HepG2 (cell line): ENCODE results near the gene SERHL2. TPM values are rescaled to one million over a fixed set of nuclear protein-coding genes. Genes with fewer than 3 reads are reported as not detected.

ENCODE experiments used
- EHMT2 ChIP-seq: fragments of 200-600 bp; sonication (generic); IDR thresholded peaks from 2 replicates; pipeline ENCODE4 v1.7.0; 2017; ENCODE audit warnings: antibody characterized with exemption, low read depth, low read length, borderline replicate concordance
- HDAC1 ChIP-seq: sonication (generic); formaldehyde crosslinking; IDR thresholded peaks from 2 replicates; pipeline ENCODE4 v1.5.1; 2020; ENCODE audit warnings: mild to moderate bottlenecking, missing genetic modification reagents
- MBNL3 ChIP-seq: fragments of 250-450 bp; sonication (Bioruptor Pico); conservative IDR thresholded peaks from 2 replicates; pipeline ENCODE4 v1.8.0; 2022; ENCODE audit warnings: mild to moderate bottlenecking, inconsistent platforms
- RARG ChIP-seq: sonication (generic); formaldehyde crosslinking; IDR thresholded peaks from 2 replicates; pipeline ENCODE4 v1.4.0; 2020; ENCODE audit warnings: low read depth, mild to moderate bottlenecking, missing genetic modification reagents
- RFXANK ChIP-seq: IDR thresholded peaks from 2 replicates; pipeline ENCODE4 v1.6.1; 2016
- SAP130 ChIP-seq: IDR thresholded peaks from 2 replicates; pipeline ENCODE4 v1.6.1; 2016; ENCODE audit warnings: low read depth
- SYNCRIP ChIP-seq: fragments of 200-400 bp; formaldehyde crosslinking; IDR thresholded peaks from 2 replicates; pipeline ENCODE4 v1.6.1; 2018; ENCODE audit warnings: mild to moderate bottlenecking, low read depth, low read length; ENCODE audit not compliant: insufficient read depth
- TBP ChIP-seq: sonication (generic); formaldehyde crosslinking; IDR thresholded peaks from 2 replicates; pipeline ENCODE4 v1.5.0; 2020; ENCODE audit warnings: missing genetic modification reagents
- ZKSCAN1 ChIP-seq: fragments of 150-350 bp; IDR thresholded peaks from 2 replicates; pipeline ENCODE4 v1.6.1; 2014; ENCODE audit warnings: low read length
- ZMYM4 ChIP-seq: sonication (generic); formaldehyde crosslinking; IDR thresholded peaks from 2 replicates; pipeline ENCODE4 v1.8.1; 2023; ENCODE audit warnings: mild to moderate bottlenecking, missing genetic modification reagents
- ZNF317 ChIP-seq: sonication (generic); formaldehyde crosslinking; IDR thresholded peaks from 2 replicates; pipeline ENCODE4 v1.5.0; 2020; ENCODE audit warnings: mild to moderate bottlenecking, missing genetic modification reagents
- ZNF326 ChIP-seq: sonication (generic); formaldehyde crosslinking; IDR thresholded peaks from 2 replicates; pipeline ENCODE4 v1.4.0; 2020; ENCODE audit warnings: missing genetic modification reagents, borderline replicate concordance
- ZNF343 ChIP-seq: sonication (generic); formaldehyde crosslinking; IDR thresholded peaks from 2 replicates; pipeline ENCODE4 v1.4.0; 2020; ENCODE audit warnings: mild to moderate bottlenecking, missing genetic modification reagents
- ZNF547 ChIP-seq: sonication (generic); formaldehyde crosslinking; IDR thresholded peaks from 2 replicates; pipeline ENCODE4 v1.5.1; 2020; ENCODE audit warnings: mild to moderate bottlenecking, missing genetic modification reagents
- ZNF563 ChIP-seq: sonication (generic); formaldehyde crosslinking; IDR thresholded peaks from 2 replicates; pipeline ENCODE4 v1.8.0; 2022; ENCODE audit warnings: mild to moderate bottlenecking, moderate library complexity, missing genetic modification reagents
- ZNF678 ChIP-seq: sonication (generic); formaldehyde crosslinking; IDR thresholded peaks from 2 replicates; pipeline ENCODE4 v1.4.0; 2020; ENCODE audit warnings: mild to moderate bottlenecking, missing genetic modification reagents
- ZNF781 ChIP-seq: sonication (generic); formaldehyde crosslinking; IDR thresholded peaks from 2 replicates; pipeline ENCODE4 v1.5.1; 2020; ENCODE audit warnings: borderline replicate concordance, mild to moderate bottlenecking, missing genetic modification reagents; ENCODE audit errors: not compliant biosample characterization
- ZSCAN20 ChIP-seq: sonication (generic); formaldehyde crosslinking; IDR thresholded peaks from 2 replicates; pipeline ENCODE4 v1.4.0; 2020; ENCODE audit warnings: missing genetic modification reagents, mild to moderate bottlenecking, borderline replicate concordance
- ZSCAN21 ChIP-seq: sonication (generic); formaldehyde crosslinking; IDR thresholded peaks from 2 replicates; pipeline ENCODE4 v1.8.0; 2022; ENCODE audit warnings: mild to moderate bottlenecking, missing genetic modification reagents, moderate library complexity, borderline replicate concordance
- polyA plus RNA-seq, 8 experiments: library from polyadenylated mRNA; depleted of rRNA in 3 of 8; stranded (reverse) in 7 of 8; unstranded in 1 of 8; fragments of >200 nt; fragmentation: Illumina TruSeq in 4 of 8; extraction: Trizol in 4 of 8; gene quantifications; 2 replicates each; pipeline versions ENCODE4 v1.2.1 to v1.2.3, GENCODE V29; 2011 to 2016; ENCODE audit warnings: low read depth in 4 of 8, missing spikeins in 1 of 8, mixed read lengths in 1 of 8; ENCODE audit not compliant: insufficient read depth in 1 of 8
- total RNA-seq, 5 experiments: library from RNA; depleted of rRNA; stranded (reverse); fragments of >200 nt; fragmentation: Illumina TruSeq; extraction: Trizol; gene quantifications; 2 replicates each; pipeline ENCODE4 v1.2.3, GENCODE V29; 2016; ENCODE audit warnings: low read depth in 1 of 5
- TF ChIP-seq, protein P1 (sequence below): sonication (generic); formaldehyde crosslinking; IDR thresholded peaks from 2 replicates; pipeline ENCODE4 v1.9.0; 2022; ENCODE audit warnings: missing genetic modification reagents, mild to moderate bottlenecking, borderline replicate concordance
- TF ChIP-seq, protein P2 (sequence below): sonication (generic); formaldehyde crosslinking; IDR thresholded peaks from 2 replicates; pipeline ENCODE4 v1.4.0; 2020; ENCODE audit warnings: mild to moderate bottlenecking, low read depth, missing genetic modification reagents
- TF ChIP-seq, protein P3 (sequence below): sonication (generic); formaldehyde crosslinking; IDR thresholded peaks from 2 replicates; pipeline ENCODE4 v1.4.0; 2020; ENCODE audit warnings: missing genetic modification reagents
- TF ChIP-seq, protein P4 (sequence below): sonication (generic); formaldehyde crosslinking; IDR thresholded peaks from 2 replicates; pipeline ENCODE4 v1.8.1; 2022; ENCODE audit warnings: low read depth, mild to moderate bottlenecking, missing genetic modification reagents

SERHL2 gene
- total and polyA plus RNA-seq, 2 of the 13 experiments (the other 11 are each of a cell fraction or from before 2014, with no cell fraction given), result 1.0 to 1.8 TPM

DNA sequence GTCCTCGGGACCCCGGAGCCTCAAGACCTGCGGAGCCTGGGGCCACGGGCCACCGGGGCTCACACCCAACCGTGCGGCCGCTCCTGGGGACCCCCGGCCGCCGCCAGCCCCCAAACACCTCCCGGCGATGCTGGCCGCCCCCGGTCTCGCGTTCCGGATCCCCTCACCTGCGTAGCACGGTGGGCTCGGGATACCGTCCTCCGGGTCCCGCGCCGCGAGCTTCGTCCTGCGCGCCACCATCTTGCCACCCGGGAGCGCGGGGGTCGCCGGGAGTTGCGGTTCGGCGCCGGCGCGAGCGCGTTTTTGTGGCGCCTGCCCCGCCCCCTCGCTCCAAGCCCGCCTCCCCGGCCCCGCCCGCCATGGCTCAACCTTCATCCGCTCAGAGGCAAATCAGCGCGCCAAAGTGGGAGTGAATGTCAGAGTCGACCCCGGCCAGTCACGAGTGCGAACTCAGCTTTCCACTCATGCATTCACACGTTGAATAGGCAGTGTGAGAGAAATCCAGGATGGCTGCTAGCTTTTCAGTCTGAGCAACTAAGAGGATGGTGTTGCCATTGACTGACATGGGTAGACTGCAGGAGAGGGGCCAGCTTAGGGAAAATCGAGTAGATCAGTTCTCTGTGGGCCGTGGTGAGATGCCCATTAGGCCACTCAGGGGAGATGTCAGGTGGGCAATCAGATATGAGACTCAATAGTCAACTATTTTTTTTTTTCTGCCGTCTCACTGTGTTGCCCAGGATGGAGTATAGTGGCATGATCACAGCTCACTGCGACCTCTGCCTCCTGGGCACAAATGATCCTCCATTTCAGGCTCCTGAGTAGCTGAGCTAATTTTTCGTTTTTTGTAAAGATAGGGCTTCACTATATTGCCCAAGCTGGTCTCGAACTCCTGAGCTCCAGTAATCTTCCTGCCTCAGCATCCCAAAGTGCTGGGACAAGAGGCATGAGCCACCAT, 28.3 kb downstream of the SERHL2 start (continued):
- TF ChIP-seq, protein P1, sequence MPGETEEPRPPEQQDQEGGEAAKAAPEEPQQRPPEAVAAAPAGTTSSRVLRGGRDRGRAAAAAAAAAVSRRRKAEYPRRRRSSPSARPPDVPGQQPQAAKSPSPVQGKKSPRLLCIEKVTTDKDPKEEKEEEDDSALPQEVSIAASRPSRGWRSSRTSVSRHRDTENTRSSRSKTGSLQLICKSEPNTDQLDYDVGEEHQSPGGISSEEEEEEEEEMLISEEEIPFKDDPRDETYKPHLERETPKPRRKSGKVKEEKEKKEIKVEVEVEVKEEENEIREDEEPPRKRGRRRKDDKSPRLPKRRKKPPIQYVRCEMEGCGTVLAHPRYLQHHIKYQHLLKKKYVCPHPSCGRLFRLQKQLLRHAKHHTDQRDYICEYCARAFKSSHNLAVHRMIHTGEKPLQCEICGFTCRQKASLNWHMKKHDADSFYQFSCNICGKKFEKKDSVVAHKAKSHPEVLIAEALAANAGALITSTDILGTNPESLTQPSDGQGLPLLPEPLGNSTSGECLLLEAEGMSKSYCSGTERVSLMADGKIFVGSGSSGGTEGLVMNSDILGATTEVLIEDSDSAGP (CRISPR knock-in tag), result peak; percentile 56; the same call in 1 of the 2 replicates
- TF ChIP-seq HDAC1 (CRISPR knock-in tag), result no peak
- no peak for TF ChIP-seq ZNF781
- TF ChIP-seq, protein P2, sequence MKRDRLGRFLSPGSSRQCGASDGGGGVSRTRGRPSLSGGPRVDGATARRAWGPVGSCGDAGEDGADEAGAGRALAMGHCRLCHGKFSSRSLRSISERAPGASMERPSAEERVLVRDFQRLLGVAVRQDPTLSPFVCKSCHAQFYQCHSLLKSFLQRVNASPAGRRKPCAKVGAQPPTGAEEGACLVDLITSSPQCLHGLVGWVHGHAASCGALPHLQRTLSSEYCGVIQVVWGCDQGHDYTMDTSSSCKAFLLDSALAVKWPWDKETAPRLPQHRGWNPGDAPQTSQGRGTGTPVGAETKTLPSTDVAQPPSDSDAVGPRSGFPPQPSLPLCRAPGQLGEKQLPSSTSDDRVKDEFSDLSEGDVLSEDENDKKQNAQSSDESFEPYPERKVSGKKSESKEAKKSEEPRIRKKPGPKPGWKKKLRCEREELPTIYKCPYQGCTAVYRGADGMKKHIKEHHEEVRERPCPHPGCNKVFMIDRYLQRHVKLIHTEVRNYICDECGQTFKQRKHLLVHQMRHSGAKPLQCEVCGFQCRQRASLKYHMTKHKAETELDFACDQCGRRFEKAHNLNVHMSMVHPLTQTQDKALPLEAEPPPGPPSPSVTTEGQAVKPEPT, result no peak
- TF ChIP-seq ZNF317 (CRISPR knock-in tag), result no peak
- no peak for TF ChIP-seq MBNL3 (CRISPR knock-in tag)
- no peak for TF ChIP-seq TBP
- no peak for TF ChIP-seq RARG (CRISPR knock-in tag)
- TF ChIP-seq ZNF326 (CRISPR knock-in tag), result no peak
- TF ChIP-seq ZSCAN21 (CRISPR knock-in tag), result peak; percentile 38; the same call in 1 of the 2 replicates
- TF ChIP-seq ZNF547 (CRISPR knock-in tag), result no peak
- TF ChIP-seq ZSCAN20 (CRISPR knock-in tag), result no peak
- no peak for TF ChIP-seq RFXANK (CRISPR knock-in tag)
- TF ChIP-seq, protein P3, sequence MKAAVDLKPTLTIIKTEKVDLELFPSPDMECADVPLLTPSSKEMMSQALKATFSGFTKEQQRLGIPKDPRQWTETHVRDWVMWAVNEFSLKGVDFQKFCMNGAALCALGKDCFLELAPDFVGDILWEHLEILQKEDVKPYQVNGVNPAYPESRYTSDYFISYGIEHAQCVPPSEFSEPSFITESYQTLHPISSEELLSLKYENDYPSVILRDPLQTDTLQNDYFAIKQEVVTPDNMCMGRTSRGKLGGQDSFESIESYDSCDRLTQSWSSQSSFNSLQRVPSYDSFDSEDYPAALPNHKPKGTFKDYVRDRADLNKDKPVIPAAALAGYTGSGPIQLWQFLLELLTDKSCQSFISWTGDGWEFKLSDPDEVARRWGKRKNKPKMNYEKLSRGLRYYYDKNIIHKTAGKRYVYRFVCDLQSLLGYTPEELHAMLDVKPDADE (CRISPR knock-in tag), result no peak
- TF ChIP-seq SAP130 (CRISPR knock-in tag), result peak; percentile 79
- no peak for TF ChIP-seq ZKSCAN1
- no peak for TF ChIP-seq ZNF343
- TF ChIP-seq, protein P4, sequence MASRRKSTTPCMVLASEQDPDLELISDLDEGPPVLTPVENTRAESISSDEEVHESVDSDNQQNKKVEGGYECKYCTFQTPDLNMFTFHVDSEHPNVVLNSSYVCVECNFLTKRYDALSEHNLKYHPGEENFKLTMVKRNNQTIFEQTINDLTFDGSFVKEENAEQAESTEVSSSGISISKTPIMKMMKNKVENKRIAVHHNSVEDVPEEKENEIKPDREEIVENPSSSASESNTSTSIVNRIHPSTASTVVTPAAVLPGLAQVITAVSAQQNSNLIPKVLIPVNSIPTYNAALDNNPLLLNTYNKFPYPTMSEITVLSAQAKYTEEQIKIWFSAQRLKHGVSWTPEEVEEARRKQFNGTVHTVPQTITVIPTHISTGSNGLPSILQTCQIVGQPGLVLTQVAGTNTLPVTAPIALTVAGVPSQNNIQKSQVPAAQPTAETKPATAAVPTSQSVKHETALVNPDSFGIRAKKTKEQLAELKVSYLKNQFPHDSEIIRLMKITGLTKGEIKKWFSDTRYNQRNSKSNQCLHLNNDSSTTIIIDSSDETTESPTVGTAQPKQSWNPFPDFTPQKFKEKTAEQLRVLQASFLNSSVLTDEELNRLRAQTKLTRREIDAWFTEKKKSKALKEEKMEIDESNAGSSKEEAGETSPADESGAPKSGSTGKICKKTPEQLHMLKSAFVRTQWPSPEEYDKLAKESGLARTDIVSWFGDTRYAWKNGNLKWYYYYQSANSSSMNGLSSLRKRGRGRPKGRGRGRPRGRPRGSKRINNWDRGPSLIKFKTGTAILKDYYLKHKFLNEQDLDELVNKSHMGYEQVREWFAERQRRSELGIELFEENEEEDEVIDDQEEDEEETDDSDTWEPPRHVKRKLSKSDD (CRISPR knock-in tag), result no peak
- no peak for TF ChIP-seq ZNF678
- TF ChIP-seq ZNF563, result peak; percentile 47; the same call in 1 of the 2 replicates
- no peak for TF ChIP-seq SYNCRIP
- no peak for TF ChIP-seq ZMYM4
- TF ChIP-seq EHMT2, result no peak
